ENCODE results near the gene TMCC2.
A peak's percentile ranks its signal among the peaks of the same experiment; 100 is the strongest.
"Not testable (repeated sequence)": the region's sequence is repeated elsewhere in the genome, so short reads cannot be mapped to it uniquely, and the experiment has no call there.

TMCC2 gene

DNA sequence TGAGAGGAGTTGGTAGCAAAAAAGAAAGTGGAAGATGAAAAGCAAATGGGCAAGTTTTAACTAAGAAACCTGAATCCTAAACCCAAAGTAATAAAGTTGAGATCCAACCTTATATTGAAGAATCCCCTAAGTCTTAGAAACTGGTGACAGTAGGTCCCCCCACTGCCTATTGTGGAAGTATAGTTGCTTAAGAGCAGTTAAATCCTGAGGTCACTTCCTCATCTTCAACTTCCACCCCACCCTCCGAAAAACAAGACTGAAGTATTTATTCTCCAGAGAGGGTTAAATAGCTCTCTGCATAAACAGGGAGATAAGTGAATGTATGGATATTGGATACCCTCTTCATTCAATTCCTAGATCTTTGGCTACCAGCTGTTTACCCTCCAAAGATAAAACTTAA lies 13.0 kb upstream of the TMCC2 start:
- DNase-seq = no peak

DNA sequence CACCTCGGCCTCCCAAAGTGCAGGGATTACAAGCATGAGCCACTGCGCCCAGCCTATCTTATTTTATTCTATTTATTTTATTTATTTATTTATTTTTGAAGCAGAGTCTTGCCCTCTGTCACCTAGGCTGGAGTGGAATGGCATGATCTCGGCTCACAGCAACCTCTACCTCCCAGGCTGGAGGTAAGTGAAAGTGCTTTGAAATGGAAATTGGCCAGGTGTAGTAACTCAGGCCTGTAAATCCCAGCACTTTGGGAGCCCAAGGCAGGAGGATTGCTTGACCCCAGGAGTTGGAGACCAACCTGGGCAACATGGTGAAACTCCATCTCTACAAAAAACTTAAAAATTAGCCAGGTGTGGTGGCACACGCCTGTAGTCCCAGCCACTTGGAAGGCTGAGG lies 11.2 kb upstream of the TMCC2 start:
- DNase-seq = no peak

DNA sequence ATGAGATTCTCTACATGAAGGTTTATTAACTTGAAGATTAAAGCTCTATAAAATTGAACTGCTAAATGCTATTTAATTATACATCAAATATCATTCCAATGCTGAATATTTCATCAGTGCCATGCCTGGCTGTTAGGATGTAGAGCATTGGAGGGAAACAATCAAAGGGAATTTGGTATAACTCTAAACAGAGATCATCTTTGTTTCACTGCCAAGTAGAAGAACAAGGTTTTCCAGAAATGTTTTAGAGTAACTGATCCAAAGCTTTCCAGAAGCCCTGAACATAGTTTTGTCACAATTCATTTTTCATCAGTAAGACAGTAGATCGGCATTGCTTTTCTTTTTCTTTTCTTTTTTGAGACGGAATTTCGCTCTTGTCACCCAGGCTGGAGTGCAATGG lies 10.3 kb upstream of the TMCC2 start:
- no peak for DNase-seq

DNA sequence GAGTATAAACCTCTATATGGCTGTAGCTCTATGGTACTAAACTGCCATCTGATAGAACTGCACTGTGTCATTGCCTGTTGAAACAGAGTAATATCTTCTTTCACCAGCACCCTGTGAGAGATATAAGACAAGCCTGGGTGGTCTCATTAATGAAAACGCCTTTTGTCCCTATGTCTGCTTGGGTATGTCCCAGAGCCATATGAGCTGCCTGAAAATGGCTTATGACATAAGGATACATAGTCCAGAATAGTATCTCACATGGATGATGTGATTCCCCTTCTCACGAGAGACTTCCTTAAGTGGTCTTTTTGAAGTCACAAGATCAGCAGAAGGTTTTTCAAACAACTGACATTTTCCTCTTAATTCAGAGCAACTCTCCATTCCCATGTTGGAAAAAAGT lies 7.3 kb upstream of the TMCC2 start:
- no peak for DNase-seq

DNA sequence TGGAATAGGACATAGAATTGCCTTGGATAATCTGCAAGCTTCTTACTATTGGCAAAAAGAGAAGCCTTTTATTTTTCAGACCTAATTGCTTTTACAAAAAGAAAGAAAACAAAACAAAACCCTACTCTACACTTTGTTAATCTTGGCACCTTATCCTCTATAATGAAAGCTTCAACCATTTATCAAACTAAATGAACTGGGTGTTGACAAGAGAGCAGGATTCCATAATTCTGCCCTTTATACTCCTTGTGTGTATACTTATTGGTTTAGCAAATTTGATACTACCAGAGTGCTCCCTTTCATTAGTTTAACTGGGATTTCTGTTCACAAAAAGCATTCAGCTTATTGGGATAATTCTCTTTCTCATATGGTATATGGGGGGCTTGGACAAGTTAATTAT lies 3.0 kb upstream of the TMCC2 start:
- DNase-seq = no peak

DNA sequence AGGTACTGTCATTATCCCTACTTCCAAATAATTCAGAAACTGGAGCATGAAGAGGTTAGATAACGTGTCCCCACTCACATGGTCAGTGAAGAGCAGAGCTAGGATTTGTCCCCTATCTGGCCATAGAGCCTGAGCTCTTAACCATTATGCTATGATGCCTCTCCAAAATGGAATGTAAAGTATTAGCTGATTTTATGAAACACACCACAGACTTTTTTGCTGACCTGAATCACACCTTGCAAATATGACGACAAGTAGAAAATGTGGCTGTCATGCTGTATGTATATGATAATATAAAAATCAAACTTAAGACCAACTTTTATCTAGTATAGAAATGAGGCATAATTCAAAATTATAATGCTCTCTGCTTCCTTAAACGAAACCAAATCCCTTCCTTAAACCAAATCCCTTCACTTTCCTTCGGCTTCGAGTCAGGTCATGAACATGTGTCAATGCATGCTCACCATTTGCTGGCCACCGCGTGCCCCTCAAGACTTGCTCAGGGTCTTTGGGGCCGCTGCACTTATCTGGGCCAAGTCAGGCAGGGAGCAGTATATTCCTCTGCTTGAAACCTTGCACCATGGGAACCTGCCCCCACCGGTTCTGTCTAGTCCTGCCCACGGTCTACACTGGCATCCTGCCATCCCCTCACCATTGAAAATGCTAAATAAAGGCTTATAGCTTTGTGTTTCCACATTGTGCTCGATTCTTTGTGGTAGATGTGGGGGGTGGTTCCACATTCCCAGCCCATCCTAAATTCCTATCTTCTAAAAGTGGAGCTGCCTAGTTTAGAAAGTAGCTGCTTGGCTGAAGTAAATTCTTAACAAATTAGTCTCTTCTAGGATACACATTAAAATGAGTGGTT lies 1.6 kb upstream of the TMCC2 start:
- DNase-seq = no peak

DNA sequence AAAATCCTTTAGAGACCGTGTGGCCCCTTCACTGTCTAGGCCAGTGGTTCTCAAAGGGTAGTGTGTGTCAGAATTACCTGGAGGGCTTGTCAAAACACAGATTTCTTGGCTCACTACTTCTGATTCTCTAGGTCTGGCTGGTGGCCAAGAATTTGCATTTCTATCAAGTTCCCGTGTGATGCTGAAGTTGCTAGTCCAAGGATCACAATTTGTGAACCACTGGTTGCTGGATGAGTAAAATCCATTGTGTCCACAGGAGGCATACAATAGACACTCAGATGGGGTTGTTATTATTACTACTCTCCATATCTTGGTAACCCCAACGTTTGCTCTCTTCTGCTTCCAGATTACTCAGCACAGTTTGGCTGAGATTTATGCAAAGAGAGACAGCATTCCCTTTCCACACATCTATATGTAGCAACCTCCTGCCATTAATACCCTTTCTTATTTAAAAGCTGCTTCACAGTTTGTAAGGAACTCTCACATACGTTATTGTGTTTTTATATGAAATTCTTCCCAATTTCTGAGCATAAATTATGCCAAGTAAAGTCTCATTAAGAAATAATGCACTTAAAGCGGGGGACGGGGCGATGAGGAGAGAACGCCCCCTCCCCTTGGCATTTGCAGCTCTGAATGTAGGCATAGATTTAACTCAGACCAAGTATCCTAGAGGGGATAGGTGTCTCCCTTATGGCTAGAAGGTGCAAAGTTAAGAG lies 720 bp upstream of the TMCC2 start:
- DNase-seq = no peak

DNA sequence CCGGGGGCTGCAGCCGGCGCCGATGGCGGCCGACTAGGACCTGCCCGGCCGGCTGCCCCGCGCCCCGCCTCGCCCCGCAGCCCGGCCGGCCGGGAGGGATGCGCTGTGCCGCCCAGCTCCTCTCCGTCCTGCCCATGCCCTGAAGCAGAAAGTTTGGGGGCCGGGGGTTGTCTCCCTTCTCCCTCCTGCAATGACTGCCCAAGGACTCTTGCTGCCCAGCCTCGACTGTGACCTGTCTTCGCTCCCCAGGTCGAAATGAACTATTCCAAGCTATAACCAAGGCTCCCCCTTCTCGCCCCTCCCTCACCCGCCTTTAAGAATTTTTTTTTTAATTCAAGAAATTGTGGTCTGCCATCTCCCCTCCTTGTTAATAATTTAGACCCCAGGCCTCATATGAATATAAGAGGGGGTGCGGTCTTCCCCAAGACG lies 361 bp downstream of the TMCC2 start:
- no peak for DNase-seq

DNA sequence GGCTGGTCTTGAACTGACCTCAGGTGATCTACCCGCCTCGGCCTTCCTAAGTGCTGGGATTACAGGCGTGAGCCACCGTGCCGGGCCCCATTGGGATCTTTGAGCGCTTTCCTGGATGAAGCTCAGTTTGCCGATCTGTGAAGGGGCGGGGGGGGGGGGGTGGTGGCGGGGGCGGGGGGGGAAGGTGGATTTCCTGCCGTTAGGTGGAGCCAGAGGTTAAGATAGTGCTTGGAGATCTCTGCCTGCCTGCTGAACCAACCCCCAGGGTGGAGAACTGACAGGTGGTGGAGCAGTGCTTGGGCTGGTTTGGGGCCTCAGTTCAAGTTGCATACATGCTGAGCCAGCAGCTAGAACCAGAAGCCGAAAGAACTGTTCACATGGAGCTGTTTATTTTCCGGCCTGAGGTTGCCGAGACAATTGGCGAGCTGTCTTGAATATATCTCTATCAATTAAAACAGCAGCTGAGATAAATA lies 1.7 kb downstream of the TMCC2 start:
- peak; percentile 35 for DNase-seq

DNA sequence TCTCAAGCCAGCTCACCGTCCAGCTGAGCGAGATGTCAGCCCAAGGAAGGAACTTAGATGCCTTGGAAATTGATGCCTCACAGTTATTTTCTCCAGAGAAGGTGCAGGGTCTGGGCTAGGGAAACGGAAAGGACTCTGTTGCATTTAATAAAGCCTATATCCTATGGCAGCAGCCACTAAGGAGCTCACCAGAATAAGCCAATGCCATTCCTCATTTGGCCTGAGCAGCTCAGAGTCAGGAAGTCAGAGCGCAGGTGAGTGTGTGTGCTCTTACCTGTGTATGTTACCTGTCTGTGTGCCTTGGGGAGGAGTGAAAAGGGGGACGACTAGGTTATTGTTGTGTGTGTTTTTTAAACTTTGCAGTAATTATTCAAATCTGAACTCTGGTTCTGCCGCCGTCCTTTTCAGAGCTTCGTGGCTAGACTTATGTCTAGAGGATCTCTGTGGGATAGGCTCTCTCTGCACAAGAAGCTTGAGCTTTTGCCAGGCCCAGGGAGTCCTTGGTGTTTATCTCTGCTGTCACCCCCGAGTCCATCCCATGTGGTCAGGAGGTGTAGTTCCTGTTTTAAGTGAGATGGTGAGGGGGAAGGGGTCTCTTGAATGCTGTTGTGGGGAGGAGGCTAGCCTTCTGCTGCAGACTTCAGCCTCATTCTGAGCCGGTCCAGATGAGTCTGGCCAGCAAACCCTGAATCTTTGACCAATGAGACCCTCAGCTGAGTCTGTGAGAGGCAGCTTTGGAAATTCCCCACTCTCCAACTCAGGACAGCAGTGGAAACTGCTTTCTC lies 2.4 kb downstream of the TMCC2 start:
- no peak for DNase-seq

DNA sequence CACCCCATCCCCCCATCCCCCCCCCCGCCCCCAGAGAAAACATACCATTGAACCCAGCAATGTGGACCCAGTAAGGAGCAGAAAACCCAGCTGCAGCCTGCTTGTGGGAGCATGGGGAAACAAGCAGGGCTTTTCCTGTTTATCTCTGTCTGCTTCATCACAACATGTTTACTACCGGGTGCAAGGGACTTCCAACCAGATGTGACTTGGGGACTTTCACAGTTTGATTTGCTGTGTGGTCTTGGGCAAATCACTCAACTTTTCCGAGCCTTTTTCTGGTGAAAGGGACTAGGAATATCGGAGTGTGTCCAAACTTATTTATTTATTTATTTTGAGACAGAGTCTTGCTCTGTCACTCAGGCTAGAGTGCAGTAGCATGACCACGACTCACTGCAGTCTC lies 3.2 kb downstream of the TMCC2 start:
- DNase-seq = no peak

DNA sequence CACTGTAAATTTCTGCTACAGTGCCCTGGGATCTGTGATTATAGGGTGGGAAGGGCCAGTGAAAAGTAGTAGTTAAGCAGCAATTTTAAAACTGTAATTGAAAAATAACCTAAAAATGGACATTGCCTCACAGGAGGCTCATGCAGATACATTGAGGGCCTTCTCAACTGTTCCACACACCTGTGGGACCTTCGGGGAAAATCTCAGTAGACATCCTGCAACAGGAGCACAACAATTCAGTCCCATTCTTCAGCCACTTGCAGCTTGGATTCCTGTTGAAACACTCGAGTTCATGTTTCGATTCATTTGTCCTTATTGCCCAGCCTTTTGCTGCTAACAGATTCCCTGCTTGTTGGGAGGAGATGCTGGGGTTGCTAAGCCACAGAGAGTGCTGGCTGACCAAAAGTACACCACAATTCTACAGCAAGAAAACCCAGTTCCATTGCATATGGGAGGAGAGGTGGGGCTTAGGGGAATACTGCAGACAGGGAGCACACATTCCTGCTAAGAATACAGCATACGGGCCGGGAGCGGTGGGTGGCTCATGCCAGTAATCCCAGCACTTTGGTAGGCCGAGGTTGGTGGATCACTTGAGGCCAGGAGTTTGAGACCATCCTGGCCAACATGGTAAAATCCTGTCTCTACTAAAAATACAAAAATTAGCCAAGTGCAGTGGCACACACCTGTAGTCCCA lies 4.5 kb downstream of the TMCC2 start:
- DNase-seq = no peak

DNA sequence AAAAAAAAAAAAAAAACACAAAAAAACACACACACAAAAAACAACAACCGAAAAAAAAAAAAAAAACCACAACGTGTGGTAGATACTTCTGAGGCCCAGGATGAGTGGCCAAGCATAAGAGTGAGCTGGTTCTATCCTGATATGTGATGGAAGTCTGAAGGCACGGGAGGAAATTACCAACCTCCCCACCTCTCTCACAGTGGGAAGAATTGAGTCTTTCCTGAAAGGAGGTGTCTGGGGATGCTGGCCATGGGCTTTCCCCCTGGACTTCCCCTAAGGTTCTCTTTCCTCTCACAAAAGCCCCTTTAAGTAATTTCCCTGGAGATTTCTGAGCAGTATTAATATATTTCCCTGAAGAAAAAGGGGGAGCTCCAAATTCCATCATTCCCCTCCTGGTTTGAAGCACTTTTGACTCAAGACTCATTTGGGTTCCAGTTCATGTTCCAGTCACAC lies 5.2 kb downstream of the TMCC2 start:
- no peak for DNase-seq

DNA sequence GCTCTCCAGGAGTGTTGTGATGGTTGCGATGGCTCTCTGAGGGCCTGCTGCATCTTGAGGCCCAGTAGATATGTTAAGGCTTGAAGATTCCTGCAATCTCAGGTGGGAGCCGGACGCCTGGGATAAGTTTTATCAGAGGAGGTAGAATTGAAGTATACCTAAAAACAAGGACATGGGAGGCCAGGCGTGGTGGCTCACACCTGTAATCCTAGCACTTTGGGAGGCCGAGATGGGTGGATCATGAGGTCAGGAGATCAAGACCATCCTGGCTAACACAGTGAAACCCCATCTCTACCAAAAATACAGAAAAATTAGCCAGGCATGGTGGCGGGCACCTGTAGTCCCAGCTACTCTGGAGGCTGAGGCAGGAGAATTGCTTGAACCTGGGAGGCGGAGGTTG lies 6.2 kb downstream of the TMCC2 start:
- DNase-seq = not testable (repeated sequence)

DNA sequence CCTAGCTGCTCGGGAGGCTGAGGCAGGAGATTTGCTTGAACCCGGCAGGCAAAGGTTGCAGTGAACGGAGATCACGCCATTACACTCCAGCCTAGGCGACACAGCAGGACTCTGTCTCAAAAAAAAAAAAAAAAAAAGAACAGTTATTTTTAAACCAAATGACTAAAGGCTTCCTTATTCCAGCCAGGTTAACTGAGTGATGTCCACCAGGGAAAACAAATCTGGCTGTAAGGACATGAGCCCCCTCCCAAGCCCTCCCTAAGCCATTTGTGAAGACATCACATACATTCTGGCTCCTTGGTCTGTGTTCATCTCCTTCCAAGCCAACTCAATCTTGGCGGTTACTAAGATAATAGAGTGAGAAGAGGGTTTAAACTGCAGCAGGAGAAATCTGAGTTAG lies 8.2 kb downstream of the TMCC2 start:
- DNase-seq = no peak

DNA sequence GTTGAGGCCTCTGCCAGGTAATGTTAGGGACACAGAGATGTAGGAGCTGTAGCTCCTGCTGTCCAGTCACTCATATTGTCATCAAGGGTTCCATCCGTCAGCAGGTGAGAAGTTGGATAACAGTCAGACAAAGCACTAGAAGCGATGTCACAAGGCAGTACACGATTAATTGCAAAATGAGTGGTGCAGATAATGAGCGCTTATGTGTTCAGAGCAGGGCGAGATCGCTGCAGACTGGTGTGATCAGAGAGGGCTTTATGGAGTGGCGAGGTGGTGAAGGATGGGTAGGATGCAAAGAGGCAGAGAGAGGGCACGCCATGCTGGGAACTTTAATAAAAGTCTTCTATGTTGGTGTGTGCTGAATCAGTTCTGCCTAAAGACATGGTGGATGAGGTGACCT lies 8.8 kb downstream of the TMCC2 start:
- no peak for DNase-seq

DNA sequence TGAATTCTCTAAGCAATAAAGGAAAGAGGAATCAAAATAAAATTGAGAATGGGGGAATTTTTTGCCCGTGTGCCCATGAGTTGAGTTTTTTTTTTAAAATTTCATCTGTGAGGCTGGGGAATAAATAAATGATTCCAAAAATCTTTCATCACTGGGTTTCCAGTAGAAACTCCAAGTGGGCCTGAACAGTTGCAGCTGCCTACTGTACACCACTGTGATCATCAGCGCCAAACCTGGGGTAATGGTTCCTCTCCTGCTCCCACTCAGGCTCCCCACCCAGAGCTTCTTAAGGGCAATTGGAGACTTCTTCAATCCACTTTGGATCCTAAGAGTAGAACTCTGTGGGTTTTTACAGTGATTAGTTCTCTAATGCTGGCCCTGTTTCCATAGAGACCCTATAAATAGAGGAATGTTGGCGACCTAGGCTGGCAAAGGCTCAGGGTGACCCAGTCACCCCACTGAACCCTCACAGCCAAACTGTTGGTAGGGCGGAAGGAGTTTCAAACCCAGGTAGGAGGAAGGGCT lies 9.3 kb downstream of the TMCC2 start:
- no peak for DNase-seq

DNA sequence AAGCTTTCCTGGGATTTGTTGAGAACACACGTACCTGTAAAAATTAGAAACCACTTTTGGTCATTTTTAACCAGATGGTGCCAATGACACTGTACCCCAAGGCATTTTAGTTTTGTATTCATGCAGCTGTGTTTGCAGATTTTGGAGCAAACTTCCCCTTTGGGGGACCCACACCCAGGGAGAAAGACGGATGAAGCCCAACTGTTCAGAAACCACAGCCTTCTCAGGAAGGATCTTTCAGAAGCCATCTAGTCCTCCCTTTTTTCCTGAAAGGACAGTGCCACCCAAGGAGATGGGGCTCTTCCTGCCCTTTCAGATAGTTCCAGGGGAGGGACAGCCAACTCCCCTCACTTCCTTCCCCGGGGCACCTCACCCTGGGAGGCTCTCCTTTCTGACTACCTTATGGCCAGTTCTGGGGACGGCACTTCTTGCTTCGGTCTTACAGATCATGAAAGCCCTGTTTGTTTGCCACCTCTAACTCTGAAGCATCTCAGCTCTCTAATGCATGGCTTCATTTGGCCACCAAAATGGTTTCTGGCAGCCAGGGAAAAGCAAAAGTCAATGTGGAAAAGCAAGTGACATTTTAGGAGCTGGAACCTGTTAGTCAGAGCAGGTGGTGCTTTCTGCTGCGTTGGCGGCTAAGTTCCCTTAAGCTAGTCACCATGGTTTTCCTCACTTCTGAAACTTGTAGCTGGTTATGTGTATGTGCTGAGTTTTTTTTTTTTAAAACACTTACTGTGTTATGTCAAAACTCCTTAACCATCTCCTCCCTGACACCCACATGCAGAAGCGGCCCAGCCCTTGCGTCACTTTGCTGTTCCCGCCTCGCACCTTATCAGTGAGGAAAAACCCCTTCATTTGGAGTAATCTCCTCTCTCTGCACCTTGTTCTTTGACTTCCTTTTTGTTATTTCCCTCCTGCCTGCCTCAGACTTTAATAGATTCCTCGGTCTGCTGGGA lies 10.1 kb downstream of the TMCC2 start:
- DNase-seq = no peak

DNA sequence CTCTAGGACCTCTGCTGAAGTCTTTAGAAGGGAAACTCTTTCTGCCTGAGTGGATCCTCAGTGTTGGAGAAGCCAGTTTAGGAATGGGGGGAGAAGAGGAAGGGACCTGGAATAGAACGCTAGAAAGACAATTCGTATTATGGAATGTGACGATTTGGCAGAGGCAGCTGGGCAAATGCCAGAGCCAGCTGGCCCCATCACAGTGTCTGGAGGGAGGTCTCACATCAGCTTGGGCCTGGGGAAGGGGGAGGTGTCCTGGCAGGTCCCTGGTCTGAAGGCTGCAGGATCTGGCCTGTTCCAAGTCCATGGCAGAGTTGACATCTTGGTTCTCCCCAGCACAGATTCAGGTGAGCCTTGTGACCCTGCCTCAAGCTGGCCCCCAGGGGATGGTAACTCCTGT lies 11.3 kb downstream of the TMCC2 start:
- no peak for DNase-seq

DNA sequence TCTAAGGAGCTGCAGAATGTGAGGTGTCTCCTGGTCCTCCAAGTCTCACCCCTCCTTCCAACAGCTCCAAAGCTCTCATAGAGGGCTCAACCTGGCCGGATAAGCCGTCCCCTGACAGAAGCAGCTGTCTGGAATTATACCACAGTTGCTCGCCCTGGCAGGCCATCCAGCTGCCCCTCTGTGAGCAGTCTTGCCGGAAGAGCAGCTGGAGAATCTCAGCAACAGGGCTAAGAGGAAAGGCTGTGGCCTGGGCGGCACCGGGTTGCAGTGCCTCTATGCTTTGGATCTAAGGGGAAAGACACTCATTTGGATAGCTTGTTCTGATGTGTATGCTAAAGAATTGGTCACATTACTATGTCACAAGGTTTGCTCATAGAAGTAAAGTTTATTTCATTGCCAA lies 12.4 kb downstream of the TMCC2 start:
- DNase-seq = no peak

DNA sequence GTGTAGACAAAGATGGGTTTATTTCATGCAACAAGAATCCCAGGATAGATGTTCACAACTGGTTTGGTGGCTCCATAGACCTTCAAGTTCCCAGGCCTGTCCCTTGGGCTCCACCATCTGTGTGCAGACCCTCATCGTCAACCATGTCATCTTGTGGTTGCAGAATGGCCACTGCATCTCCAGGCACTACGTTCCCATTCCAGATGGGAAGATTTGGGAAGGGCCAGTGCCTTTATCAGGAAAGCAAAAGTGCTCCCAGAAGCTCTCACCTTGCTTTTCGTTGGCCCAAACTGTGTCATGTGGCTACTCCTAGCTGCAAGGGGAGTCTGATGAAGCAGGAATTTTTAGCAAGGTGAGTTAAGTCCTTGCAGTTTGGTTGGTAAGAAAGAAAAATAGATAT lies 12.8 kb downstream of the TMCC2 start:
- DNase-seq = no peak

Measured in NCI-H1417 treated with DMSO at 0.1 percent for 48 hours (cell line).